Measurements from ENCODE around the gene BCL2L2.
"Not testable (repeated sequence)": the region's sequence is repeated elsewhere in the genome, so short reads cannot be mapped to it uniquely, and the experiment has no call there.

BCL2L2 gene

DNA sequence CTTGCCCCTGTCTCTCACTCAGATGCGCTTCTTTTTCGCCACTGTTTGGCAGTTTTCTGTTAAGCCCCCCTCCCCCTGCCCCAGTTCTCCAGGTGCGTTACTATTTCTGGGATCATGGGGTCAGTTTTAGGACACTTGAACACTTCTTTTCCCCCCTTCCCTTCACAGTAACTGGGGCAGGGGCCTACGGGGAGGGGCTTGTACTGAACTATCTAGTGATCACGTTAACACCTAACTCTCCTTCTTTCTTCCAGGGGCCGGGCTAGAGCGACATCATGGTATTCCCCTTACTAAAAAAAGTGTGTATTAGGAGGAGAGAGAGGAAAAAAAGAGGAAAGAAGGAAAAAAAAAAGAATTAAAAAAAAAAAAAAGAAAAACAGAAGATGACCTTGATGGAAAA lies 18.4 kb downstream of the BCL2L2 start:
- TF ChIP-seq, protein P1, sequence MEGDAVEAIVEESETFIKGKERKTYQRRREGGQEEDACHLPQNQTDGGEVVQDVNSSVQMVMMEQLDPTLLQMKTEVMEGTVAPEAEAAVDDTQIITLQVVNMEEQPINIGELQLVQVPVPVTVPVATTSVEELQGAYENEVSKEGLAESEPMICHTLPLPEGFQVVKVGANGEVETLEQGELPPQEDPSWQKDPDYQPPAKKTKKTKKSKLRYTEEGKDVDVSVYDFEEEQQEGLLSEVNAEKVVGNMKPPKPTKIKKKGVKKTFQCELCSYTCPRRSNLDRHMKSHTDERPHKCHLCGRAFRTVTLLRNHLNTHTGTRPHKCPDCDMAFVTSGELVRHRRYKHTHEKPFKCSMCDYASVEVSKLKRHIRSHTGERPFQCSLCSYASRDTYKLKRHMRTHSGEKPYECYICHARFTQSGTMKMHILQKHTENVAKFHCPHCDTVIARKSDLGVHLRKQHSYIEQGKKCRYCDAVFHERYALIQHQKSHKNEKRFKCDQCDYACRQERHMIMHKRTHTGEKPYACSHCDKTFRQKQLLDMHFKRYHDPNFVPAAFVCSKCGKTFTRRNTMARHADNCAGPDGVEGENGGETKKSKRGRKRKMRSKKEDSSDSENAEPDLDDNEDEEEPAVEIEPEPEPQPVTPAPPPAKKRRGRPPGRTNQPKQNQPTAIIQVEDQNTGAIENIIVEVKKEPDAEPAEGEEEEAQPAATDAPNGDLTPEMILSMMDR (IDR thresholded peaks at IDR 0.05; ENCODE audit: control insufficient read depth, insufficient read depth, low read depth, low read length, missing control alignments) = no peak
- no peak for DNase-seq (ENCODE audit: low read depth)
- H3K4me3 ChIP-seq (ENCODE audit: control insufficient read depth, low read depth, low read length) = no peak overlapping the region

DNA sequence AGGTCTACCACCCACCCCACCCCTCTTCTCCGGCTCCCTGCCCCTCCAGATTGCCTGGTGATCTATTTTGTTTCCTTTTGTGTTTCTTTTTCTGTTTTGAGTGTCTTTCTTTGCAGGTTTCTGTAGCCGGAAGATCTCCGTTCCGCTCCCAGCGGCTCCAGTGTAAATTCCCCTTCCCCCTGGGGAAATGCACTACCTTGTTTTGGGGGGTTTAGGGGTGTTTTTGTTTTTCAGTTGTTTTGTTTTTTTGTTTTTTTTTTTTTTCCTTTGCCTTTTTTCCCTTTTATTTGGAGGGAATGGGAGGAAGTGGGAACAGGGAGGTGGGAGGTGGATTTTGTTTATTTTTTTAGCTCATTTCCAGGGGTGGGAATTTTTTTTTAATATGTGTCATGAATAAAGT lies 19.1 kb downstream of the BCL2L2 start:
- DNase-seq (ENCODE audit: low read depth) = not testable (repeated sequence)

DNA sequence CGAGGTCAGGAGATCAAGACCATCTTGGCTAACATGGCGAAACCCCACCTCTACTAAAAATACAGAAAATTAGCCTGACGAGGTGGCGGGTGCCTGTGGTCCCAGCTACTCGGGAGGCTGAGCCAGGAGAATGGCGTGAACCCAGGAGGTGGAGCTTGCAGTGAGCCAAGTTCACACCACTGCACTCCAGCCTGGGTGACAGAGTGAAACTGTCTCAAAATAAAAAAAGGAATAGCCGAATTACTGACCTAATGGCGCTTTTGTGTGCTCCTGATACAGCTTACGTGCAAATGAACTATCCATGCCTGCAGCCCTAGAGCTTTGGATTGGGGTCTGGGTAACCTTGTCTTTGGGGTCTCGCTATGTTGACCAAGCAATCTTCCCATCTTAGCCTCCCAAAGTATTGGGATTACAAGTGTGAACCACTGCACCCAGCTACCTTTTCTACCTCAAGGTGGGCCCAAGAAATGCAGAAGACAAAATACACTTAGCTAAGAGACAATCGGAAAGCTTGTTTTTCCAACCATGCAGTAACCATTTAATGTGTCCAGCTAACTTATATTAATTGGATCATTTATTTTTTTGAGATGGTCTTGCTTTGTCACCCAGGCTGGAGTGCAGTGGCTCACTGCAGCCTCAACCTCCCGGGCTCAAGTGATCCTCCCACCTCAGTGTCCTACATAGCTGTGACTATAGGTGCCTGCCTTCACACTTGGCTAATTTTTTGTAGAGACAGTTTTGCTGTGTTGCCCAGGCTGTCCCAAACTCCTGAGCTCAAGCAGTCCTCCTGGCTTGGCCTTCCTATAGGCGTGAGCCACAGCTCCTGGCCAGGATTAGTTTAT lies 20.1 kb downstream of the BCL2L2 start:
- TF ChIP-seq, protein P1 (IDR thresholded peaks at IDR 0.05; ENCODE audit: control insufficient read depth, insufficient read depth, low read depth, low read length, missing control alignments) = no peak
- H3K4me3 ChIP-seq (ENCODE audit: control insufficient read depth, low read depth, low read length) = no peak overlapping the region
- DNase-seq (ENCODE audit: low read depth) = no peak

More for the DNA sequence above, 19.1 kb downstream of the BCL2L2 start:
- not testable (repeated sequence) for H3K4me3 ChIP-seq (ENCODE audit: control insufficient read depth, low read depth, low read length)

DNA sequence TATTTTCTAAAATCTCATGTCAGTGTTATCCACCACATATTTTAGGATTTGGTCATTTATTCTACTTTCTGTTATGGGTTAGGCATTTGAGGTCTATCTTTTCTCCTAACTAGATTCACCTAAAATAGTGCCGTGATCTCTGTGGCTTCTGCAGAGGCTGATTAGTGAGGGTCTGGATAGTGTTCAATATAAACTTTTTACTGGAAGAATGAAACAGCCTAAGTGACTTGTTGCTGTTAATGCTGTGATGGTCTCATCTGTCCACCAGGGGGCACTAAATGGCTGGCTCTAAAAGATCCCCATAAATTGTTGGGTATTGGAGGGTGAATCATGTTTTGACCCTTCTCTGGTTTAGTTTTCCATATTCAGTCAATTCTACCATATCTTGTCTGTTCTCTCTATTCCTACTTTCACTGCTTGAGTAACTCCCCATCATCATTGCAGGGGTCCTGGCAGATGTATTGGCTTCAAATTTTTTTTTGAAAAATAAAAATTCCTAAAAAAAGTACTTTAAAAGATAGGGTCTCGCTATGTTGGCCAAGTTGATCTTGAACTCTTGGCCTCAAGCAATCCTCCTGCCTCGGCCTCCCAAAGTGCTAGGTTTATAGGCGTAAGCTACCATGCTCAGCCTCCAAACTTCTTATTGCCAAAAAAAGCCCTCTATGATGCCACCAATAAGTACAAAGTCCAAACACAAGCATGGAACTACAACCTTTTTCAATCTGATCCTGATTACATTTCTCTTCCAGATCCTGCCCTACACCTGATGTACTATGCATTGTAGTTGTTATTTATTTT lies 21.5 kb downstream of the BCL2L2 start:
- no peak overlapping the region for H3K4me3 ChIP-seq (ENCODE audit: control insufficient read depth, low read depth, low read length)
- TF ChIP-seq, protein P1 (IDR thresholded peaks at IDR 0.05; ENCODE audit: control insufficient read depth, insufficient read depth, low read depth, low read length, missing control alignments) = peak; percentile 81
- DNase-seq (ENCODE audit: low read depth) = peak; percentile 44

DNA sequence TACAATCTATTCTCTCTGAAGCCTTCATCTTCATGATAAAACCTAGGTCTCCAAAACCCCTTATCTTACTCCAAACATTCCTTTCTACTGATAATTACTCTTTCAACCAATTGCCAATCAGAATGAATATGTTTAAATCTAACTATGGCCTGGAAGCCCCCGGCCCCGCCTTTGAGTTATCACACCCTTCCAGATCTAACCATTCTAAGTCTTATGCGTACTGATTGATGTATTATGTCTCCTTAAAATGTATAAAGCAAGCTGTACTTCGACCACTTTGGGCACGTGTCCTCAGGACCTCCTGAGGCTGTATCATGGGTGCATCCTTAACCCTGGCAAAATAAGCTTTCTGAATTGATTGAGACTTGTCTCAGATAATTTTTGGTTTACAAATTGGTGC lies 29.0 kb downstream of the BCL2L2 start:
- no peak for DNase-seq (ENCODE audit: low read depth)
- TF ChIP-seq, protein P1 (IDR thresholded peaks at IDR 0.05; ENCODE audit: control insufficient read depth, insufficient read depth, low read depth, low read length, missing control alignments) = no peak
- H3K4me3 ChIP-seq (ENCODE audit: control insufficient read depth, low read depth, low read length) = no peak overlapping the region

DNA sequence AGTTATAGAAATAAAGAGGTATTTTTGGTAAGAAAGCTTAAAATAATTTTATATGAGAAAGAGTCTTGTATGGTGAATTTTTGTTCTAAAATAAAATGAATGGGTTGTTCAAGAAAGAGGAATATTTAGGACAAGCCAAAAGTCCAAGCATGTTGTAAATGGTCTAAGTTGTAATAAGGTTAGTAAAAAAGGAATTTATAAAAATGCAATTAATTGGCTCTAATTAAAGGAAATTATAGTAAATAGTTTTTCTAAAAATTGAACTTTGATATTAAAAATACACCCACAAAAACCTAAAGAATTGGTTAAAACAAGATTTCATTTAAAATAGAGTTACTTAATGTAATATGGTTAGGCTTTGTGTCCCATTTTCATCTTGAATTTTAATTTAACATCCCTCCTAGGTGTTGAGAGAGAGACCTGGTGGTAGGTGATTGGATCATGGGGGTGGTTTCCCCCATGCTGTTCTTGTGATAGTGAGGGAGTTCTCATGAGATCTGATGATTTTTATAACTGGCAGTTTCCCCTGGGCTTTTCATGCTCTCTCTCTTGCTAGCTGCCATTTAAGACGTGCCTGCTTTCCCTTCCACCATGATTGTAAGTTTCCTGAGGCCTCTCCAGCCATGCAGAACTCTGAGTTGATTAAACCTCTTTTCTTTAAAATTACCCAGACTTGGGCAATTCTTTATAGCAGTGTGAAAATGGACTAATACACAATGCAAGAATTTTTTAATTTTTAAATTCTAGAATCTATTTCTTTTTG lies 33.1 kb downstream of the BCL2L2 start:
- no peak for DNase-seq (ENCODE audit: low read depth)
- TF ChIP-seq, protein P1 (IDR thresholded peaks at IDR 0.05; ENCODE audit: control insufficient read depth, insufficient read depth, low read depth, low read length, missing control alignments) = no peak
- no peak overlapping the region for H3K4me3 ChIP-seq (ENCODE audit: control insufficient read depth, low read depth, low read length)
